ENCODE results near the gene IMPG1. TPM values are rescaled to one million over a fixed set of nuclear protein-coding genes. Genes with fewer than 3 reads are reported as not detected.

The IMPG1 gene
- total and polyA plus RNA-seq, 11 donors = not detected

DNA sequence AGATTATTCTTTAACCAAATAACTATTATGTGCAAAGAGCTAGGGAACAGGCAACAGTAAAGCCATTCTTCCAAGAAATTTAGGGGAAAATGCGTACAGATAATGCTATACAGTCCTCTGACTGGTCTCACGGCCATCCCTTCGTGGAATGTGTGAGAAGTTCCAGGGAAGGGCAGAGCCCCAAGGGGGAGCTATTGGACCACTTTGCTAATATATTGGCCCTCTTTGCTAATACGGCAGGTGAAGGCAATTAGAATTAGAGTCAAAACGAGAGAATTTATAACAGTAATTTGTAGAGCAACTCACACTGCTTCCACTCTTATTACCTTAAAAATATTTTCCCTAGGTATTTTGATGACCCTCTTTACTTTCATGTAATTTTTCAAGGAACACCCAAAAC, 140.4 kb downstream of the IMPG1 start:
- DNase-seq (peak in 2 of 5 donors; percentile 22 to 50), ATAC-seq (peak in 3 of 4 donors; percentile 39 to 58 (median 57))
- Histone ChIP-seq H3K27ac (no peak overlapping the region), H3K9me3 (no peaks in the 10 kb centered on the region), H3K36me3 (no peaks in the 10 kb centered on the region), H3K4me3 (no peak overlapping the region), H3K27me3 (peaks cover 0 to 3% (median 0%) of the 10 kb centered on the region in 9 donors), H3K4me1 (peaks cover 0 to 14% (median 4%) of the 10 kb centered on the region in 12 donors)
- intact Hi-C loops (cut with DNase I) = loop anchor here in 9 of 10 donors (2.0 to 10.0 kb wide), 9 partner anchors 413 to 1525 kb away; no protein-coding TSS in a partner anchor
- WGBS, 4 donors = 36 to 50% (median 44%) methylated on average over 5 of the region's 5 CpGs
- no peak for TF ChIP-seq POLR2A (IDR thresholded peaks at IDR 0.05)
- TF ChIP-seq CTCF (IDR thresholded peaks at IDR 0.05) = peak; percentile 19 to 59 (median 50)

GRCh38 chr6:75931011-75931680, 141.3 kb downstream of the IMPG1 start:
- H3K9me3 ChIP-seq = no peaks in the 10 kb centered on the region
- no peaks in the 10 kb centered on the region for H3K36me3 ChIP-seq
- TF ChIP-seq POLR2A (IDR thresholded peaks at IDR 0.05) = no peak
- H3K27me3 ChIP-seq = peaks cover 0 to 3% (median 0%) of the 10 kb centered on the region in 9 donors
- intact Hi-C loops (cut with DNase I) = loop anchor here in 9 of 10 donors (5.0 to 10.0 kb wide), 8 partner anchors 414 to 1526 kb away; no protein-coding TSS in a partner anchor
- peaks cover 0 to 14% (median 4%) of the 10 kb centered on the region in 12 donors for H3K4me1 ChIP-seq
- no peak overlapping the region for H3K4me3 ChIP-seq
- no peak overlapping the region for H3K27ac ChIP-seq
- WGBS, 4 donors = 73 to 79% (median 77%) methylated on average over 11 of the region's 11 CpGs
- ATAC-seq (peak in 2 of 4 donors; percentile 28 to 33), DNase-seq (no peak)

DNA sequence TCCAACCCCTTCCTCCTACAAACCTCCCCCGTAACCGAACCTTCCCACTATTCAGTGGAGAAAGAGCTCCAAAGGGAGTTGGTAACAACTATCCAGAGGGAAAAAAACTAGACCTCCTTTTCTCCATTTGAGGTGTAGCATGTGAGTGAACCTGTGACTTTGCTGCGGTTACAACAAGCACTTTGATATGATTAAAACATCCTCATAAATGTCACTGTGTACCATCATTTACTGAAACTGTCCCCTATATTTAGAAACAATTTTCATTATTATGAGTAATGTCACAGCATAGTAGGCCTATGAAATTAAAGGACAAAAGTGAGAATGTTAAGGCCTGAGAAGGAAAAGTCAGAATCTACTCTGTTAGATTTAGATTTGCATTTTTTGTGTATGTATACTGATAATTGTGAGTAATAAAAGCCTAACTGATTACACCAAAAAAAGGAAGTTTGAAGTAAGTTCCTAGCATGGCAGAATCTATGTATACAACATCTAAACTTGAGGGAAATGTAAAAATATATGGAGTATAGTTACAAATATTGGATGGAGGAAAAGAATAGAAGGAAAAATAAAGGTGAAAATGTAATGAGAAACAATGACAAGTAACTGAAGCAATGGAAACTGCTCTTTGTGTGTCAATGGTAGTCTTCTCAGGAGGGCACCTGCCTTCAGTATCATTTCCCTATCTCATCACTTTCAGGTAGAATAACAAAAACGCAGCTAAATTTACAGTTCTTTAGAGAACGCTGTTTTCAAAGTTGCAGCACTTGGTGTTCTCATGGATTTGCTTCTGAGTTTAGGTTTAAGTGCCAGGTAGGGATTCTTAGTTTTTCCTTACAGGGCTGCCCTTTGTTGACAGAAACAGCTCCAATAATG, 145.9 kb downstream of the IMPG1 start:
- Histone ChIP-seq H3K4me3 (no peak overlapping the region), H3K27me3 (no peaks in the 10 kb centered on the region), H3K27ac (no peak overlapping the region), H3K4me1 (no peaks in the 10 kb centered on the region), H3K36me3 (no peaks in the 10 kb centered on the region), H3K9me3 (no peaks in the 10 kb centered on the region)
- WGBS, 4 donors = 89 to 95% (median 91%) methylated on average over 5 of the region's 5 CpGs
- no peak for ATAC-seq
- no peak for DNase-seq
- no peak for TF ChIP-seq CTCF (IDR thresholded peaks at IDR 0.05)
- TF ChIP-seq POLR2A (IDR thresholded peaks at IDR 0.05) = no peak
- intact Hi-C loops (cut with DNase I) = no loop called here

- DNase-seq = no peak
- intact Hi-C loops (cut with DNase I) = no loop called here
- H3K4me3 ChIP-seq = no peak overlapping the region
- peaks cover 0 to 28% (median 8%) of the 10 kb centered on the region in 9 donors for H3K36me3 ChIP-seq
- no peak for ATAC-seq
- no peaks in the 10 kb centered on the region for H3K9me3 ChIP-seq
- TF ChIP-seq CTCF (IDR thresholded peaks at IDR 0.05) = no peak
- TF ChIP-seq POLR2A (IDR thresholded peaks at IDR 0.05) = no peak
- H3K27ac ChIP-seq = no peak overlapping the region
- no peaks in the 10 kb centered on the region for H3K4me1 ChIP-seq
- no peaks in the 10 kb centered on the region for H3K27me3 ChIP-seq
These were observed 150.2 kb downstream of the IMPG1 start for GRCh38 chr6:75922226-75922625.
